ENCODE measurements around the gene METTL17.

- no peak for TF ChIP-seq CTCF (IDR thresholded peaks at IDR 0.05)
- TF ChIP-seq POLR2A (IDR thresholded peaks at IDR 0.05) = no peak
Observed at GRCh38 chr14:20976291-20976690, 13.5 kb upstream of the METTL17 start.
